ENCODE measurements around the gene LPXN. TPM values are rescaled to one million over a fixed set of nuclear protein-coding genes. Genes with fewer than 3 reads are reported as not detected.
A peak's percentile ranks its signal among the peaks of the same experiment; 100 is the strongest.
"Not testable (repeated sequence)": the region's sequence is repeated elsewhere in the genome, so short reads cannot be mapped to it uniquely, and the experiment has no call there.

Gene LPXN
- total RNA-seq, 6 experiments from 2014 or later = 51.0 to 154 (median 119) TPM

GRCh38 chr11:58574881-58575280 lies 775 bp downstream of the LPXN start:
- TF ChIP-seq, protein P1, sequence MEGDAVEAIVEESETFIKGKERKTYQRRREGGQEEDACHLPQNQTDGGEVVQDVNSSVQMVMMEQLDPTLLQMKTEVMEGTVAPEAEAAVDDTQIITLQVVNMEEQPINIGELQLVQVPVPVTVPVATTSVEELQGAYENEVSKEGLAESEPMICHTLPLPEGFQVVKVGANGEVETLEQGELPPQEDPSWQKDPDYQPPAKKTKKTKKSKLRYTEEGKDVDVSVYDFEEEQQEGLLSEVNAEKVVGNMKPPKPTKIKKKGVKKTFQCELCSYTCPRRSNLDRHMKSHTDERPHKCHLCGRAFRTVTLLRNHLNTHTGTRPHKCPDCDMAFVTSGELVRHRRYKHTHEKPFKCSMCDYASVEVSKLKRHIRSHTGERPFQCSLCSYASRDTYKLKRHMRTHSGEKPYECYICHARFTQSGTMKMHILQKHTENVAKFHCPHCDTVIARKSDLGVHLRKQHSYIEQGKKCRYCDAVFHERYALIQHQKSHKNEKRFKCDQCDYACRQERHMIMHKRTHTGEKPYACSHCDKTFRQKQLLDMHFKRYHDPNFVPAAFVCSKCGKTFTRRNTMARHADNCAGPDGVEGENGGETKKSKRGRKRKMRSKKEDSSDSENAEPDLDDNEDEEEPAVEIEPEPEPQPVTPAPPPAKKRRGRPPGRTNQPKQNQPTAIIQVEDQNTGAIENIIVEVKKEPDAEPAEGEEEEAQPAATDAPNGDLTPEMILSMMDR (IDR thresholded peaks at IDR 0.05) = no peak
- no peaks in the 10 kb centered on the region for H3K9me3 Mint-ChIP-seq
- peak; percentile 46 for DNase-seq
- H3K4me1 Mint-ChIP-seq (ENCODE audit: low read depth) = peaks cover 65% of the 10 kb centered on the region
- no peaks in the 10 kb centered on the region for H3K27me3 Mint-ChIP-seq (ENCODE audit: insufficient read depth)
- H3K36me3 Mint-ChIP-seq (ENCODE audit: low read depth) = peaks cover 16% of the 10 kb centered on the region
- peak overlapping the region; percentile 100 for H3K27ac Mint-ChIP-seq
- peak overlapping the region; percentile 98 for H3K4me3 Mint-ChIP-seq

- TF ChIP-seq, protein P1 (IDR thresholded peaks at IDR 0.05) = no peak
- peak overlapping the region; percentile 100 for H3K27ac Mint-ChIP-seq
- peaks cover 24% of the 10 kb centered on the region for H3K36me3 Mint-ChIP-seq (ENCODE audit: low read depth)
- peak; percentile 83 for DNase-seq
- H3K27me3 Mint-ChIP-seq (ENCODE audit: insufficient read depth) = no peaks in the 10 kb centered on the region
- peaks cover 73% of the 10 kb centered on the region for H3K4me1 Mint-ChIP-seq (ENCODE audit: low read depth)
- H3K4me3 Mint-ChIP-seq = peak overlapping the region; percentile 98
- H3K9me3 Mint-ChIP-seq = no peaks in the 10 kb centered on the region
Measured at GRCh38 chr11:58573451-58574104, 2.1 kb downstream of the LPXN start.

DNA sequence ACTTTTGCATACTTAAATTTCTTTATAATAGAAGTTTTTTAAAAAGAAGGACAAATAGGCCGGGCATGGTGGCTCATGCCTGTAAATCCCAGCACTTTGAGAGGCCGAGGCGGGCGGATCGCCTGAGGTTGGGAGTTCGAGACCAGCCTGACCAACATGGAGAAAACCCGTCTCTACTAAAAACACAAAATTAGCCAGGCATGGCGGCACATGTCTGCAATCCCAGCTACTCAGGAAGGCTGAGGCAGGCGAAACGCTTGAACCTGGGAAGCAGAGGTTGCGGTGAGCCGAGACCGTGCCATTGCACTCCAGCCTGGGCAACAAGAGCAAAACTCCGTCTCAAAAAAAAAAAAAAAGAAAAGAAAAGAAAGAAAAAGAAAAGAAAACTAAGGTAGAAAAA lies 2.8 kb downstream of the LPXN start:
- H3K4me3 Mint-ChIP-seq = peak overlapping the region; percentile 98
- H3K27me3 Mint-ChIP-seq (ENCODE audit: insufficient read depth); DNase-seq; H3K9me3 Mint-ChIP-seq: not testable (repeated sequence)
- H3K4me1 Mint-ChIP-seq (ENCODE audit: low read depth) = peaks cover 79% of the 10 kb centered on the region
- peak overlapping the region; percentile 100 for H3K27ac Mint-ChIP-seq
- peaks cover 26% of the 10 kb centered on the region for H3K36me3 Mint-ChIP-seq (ENCODE audit: low read depth)

DNA sequence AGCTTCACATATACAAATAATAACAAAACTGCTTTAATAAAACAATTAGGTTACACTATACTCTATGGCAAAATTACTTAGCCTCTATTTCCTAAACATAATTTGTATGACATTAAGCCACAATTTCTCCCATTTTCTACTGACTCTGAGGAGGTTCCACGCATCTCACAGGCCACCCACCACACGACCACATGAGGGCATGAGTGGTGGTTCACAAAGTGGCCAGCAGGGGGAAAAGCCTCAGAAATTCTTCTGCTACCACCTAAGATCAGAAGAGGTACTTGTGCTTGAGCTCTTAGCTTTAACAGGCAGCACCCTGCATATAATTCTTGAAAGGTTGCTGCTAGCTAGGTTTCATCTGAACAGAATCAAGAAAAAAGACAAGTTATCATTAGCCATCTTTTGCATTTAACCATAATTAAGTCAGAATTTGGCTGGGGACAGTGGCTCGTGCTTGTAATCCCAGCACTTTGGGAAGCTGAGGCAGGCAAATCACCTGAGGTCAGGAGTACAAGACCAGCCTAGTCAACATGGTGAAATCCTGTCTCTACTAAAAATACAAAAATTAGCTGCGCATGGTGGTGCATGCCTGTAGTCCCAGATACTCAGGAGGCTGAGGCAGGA lies 7.7 kb downstream of the LPXN start:
- Mint-ChIP-seq H3K4me3 (no peak overlapping the region), H3K9me3 (no peaks in the 10 kb centered on the region), H3K27me3 (ENCODE audit: insufficient read depth) (no peaks in the 10 kb centered on the region), H3K27ac (peak overlapping the region; percentile 10), H3K4me1 (ENCODE audit: low read depth) (peaks cover 59% of the 10 kb centered on the region), H3K36me3 (ENCODE audit: low read depth) (peaks cover 42% of the 10 kb centered on the region)
- DNase-seq = peak; percentile 39
- TF ChIP-seq, protein P1 (IDR thresholded peaks at IDR 0.05) = peak; percentile 90

DNA sequence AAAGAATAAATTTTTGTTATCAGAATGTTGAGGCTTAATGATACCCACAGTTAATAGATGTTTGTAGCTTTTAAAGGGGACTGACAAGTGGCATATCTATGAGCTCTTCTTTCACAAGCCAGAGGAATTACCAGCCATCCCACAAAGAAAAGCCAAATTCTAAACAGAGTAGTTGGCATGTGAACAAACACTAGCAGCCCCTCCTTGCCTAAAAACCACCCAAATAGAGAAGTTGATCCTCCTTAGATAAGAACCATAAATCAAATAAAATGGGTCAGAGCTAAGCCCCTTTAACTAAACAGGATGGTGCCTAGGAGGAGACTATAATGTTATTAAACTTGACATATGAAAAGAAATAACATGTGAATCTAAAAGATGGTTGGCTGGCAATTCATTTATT lies 11.4 kb downstream of the LPXN start:
- Mint-ChIP-seq H3K27me3 (ENCODE audit: insufficient read depth) (no peaks in the 10 kb centered on the region), H3K4me3 (no peak overlapping the region), H3K27ac (peak overlapping the region; percentile 84), H3K36me3 (ENCODE audit: low read depth) (peaks cover 37% of the 10 kb centered on the region), H3K9me3 (no peaks in the 10 kb centered on the region), H3K4me1 (ENCODE audit: low read depth) (peaks cover 61% of the 10 kb centered on the region)
- TF ChIP-seq, protein P1 (IDR thresholded peaks at IDR 0.05) = no peak
- no peak for DNase-seq

GRCh38 chr11:58562375-58562800 lies 13.3 kb downstream of the LPXN start:
- H3K27ac Mint-ChIP-seq = peak overlapping the region; percentile 4

More at GRCh38 chr11:58562375-58562800, 13.3 kb downstream of the LPXN start:
- TF ChIP-seq, protein P1 (IDR thresholded peaks at IDR 0.05) = no peak
- Mint-ChIP-seq H3K9me3 (no peaks in the 10 kb centered on the region), H3K36me3 (ENCODE audit: low read depth) (peaks cover 35% of the 10 kb centered on the region), H3K4me3 (no peak overlapping the region), H3K27me3 (ENCODE audit: insufficient read depth) (no peaks in the 10 kb centered on the region), H3K4me1 (ENCODE audit: low read depth) (peaks cover 46% of the 10 kb centered on the region)
- no peak for DNase-seq

Data from HFFc6 (cell line).